Measurements from ENCODE around the gene ROS1.
A peak's percentile ranks its signal among the peaks of the same experiment; 100 is the strongest.

The ROS1 gene

DNA sequence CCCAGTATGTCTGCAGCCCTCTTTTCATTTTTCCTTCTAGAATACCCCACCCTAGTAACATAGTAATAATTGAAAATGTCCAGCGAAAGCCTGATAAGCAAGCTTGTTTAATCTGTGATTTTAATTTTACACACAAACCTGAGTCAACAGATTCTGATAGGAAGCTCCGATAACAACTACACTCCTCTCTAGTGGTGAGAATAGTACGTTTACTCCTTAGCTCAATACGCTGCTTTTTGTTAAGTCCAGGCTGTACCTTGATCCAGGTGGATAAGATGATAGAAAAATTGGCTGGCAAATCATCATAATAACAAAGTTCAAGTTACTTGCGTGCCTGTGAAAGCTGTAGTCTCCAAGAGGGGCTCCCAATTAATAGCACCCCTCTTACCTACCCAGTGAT, 31.3 kb upstream of the ROS1 start:
- no peak overlapping the region for H2AK5ac ChIP-seq (ENCODE audit: low read length)
- H2BK15ac ChIP-seq (replicated peaks; ENCODE audit: low read depth), result no peak overlapping the region
- no peak overlapping the region for H3K4me2 ChIP-seq (ENCODE audit: low read length)
- no peak overlapping the region for H2BK120ac ChIP-seq (ENCODE audit: low read depth, low read length)
- H3K4me1 ChIP-seq (ENCODE audit: control insufficient read depth, low read depth, low read length), result no peaks in the 10 kb centered on the region
- no peak overlapping the region for H2BK5ac ChIP-seq (ENCODE audit: low read length)
- no peaks in the 10 kb centered on the region for H3K27me3 ChIP-seq (ENCODE audit: insufficient read depth, low read length, poor library complexity)
- DNase-seq, result no peak
- H3K79me2 ChIP-seq (ENCODE audit: control insufficient read depth, insufficient read depth, low read length), result no peaks in the 10 kb centered on the region
- H3K56ac ChIP-seq (ENCODE audit: low read length), result no peak overlapping the region
- no peak overlapping the region for H4K8ac ChIP-seq (ENCODE audit: low read depth, low read length)
- H3K36me3 ChIP-seq (ENCODE audit: control insufficient read depth, insufficient read depth, low read length), result no peaks in the 10 kb centered on the region
- H3K9ac ChIP-seq (ENCODE audit: low read length), result no peak overlapping the region
- no peak overlapping the region for H4K5ac ChIP-seq (ENCODE audit: low read length)
- no peak overlapping the region for H3K18ac ChIP-seq (ENCODE audit: low read length)
- H3K4me3 ChIP-seq (ENCODE audit: low read length), result no peak overlapping the region
- H3K27ac ChIP-seq (ENCODE audit: low read depth, low read length), result no peak overlapping the region
- H3K23ac ChIP-seq (ENCODE audit: low read length), result no peak overlapping the region
- H3K79me1 ChIP-seq (ENCODE audit: low read length), result no peaks in the 10 kb centered on the region
- no CpG with 5 or more reads among the region's 5 CpGs for WGBS (ENCODE audit: extremely low coverage, insufficient coverage, low lambda C conversion rate)
- H3K4ac ChIP-seq (ENCODE audit: low read depth, low read length), result no peak overlapping the region

DNA sequence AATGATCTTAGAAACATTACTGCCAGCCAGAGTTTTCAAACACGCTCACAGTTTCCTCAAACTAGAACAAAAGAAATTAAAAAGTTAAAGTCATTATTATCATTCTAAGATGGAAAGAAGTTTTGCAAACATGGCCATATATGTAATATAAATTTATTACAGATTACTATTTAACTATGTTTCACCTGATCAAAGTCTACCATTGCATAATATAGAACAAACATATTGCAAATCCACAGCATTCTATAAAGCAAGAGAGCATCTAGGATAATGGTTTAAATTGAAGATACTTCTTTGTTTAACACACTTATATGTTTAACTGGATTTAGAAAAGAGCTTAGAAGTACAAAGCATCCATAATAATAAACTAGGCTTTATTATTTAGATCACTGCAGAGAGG, 30.5 kb upstream of the ROS1 start:
- no peak overlapping the region for H3K4me2 ChIP-seq (ENCODE audit: low read length)
- H3K23ac ChIP-seq (ENCODE audit: low read length), result no peak overlapping the region
- H3K18ac ChIP-seq (ENCODE audit: low read length), result no peak overlapping the region
- H4K8ac ChIP-seq (ENCODE audit: low read depth, low read length), result no peak overlapping the region
- H3K4me1 ChIP-seq (ENCODE audit: control insufficient read depth, low read depth, low read length), result no peaks in the 10 kb centered on the region
- no peak overlapping the region for H3K27ac ChIP-seq (ENCODE audit: low read depth, low read length)
- no peaks in the 10 kb centered on the region for H3K79me2 ChIP-seq (ENCODE audit: control insufficient read depth, insufficient read depth, low read length)
- H3K36me3 ChIP-seq (ENCODE audit: control insufficient read depth, insufficient read depth, low read length), result no peaks in the 10 kb centered on the region
- no peaks in the 10 kb centered on the region for H3K79me1 ChIP-seq (ENCODE audit: low read length)
- no peaks in the 10 kb centered on the region for H3K27me3 ChIP-seq (ENCODE audit: insufficient read depth, low read length, poor library complexity)
- H4K5ac ChIP-seq (ENCODE audit: low read length), result no peak overlapping the region
- H2BK120ac ChIP-seq (ENCODE audit: low read depth, low read length), result no peak overlapping the region
- DNase-seq, result no peak
- H3K9ac ChIP-seq (ENCODE audit: low read length), result no peak overlapping the region
- no peak overlapping the region for H3K56ac ChIP-seq (ENCODE audit: low read length)
- WGBS (ENCODE audit: extremely low coverage, insufficient coverage, low lambda C conversion rate), result no CpG with 5 or more reads among the region's 1 CpG
- H2BK5ac ChIP-seq (ENCODE audit: low read length), result no peak overlapping the region
- no peak overlapping the region for H2AK5ac ChIP-seq (ENCODE audit: low read length)
- H2BK15ac ChIP-seq (replicated peaks; ENCODE audit: low read depth), result no peak overlapping the region
- no peak overlapping the region for H3K4ac ChIP-seq (ENCODE audit: low read depth, low read length)
- no peak overlapping the region for H3K4me3 ChIP-seq (ENCODE audit: low read length)

DNA sequence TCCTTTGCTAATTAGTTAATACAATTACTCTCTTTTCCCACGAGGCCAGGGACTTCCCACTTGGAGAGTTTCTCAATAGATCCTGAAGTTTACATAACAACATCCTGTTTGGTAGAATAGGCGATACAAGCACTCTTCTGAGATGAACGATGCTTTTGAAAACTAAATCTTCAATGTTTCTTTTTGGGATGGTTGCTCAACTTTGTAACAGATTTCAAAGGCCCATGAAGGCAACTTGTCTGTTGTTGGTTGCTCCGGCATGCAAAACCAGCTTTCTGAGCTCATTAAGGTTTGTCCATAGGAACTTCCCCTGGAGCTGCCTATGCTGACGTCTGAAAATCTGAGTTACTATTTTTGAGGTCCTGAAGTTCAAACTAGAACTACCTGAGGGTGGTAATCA, 25.9 kb upstream of the ROS1 start:
- Histone ChIP-seq H2AK5ac (ENCODE audit: low read length) (no peak overlapping the region), H3K4me3 (ENCODE audit: low read length) (no peak overlapping the region), H3K4ac (ENCODE audit: low read depth, low read length) (no peak overlapping the region), H3K56ac (ENCODE audit: low read length) (no peak overlapping the region), H2BK120ac (ENCODE audit: low read depth, low read length) (no peak overlapping the region), H3K4me2 (ENCODE audit: low read length) (no peak overlapping the region), H3K4me1 (ENCODE audit: control insufficient read depth, low read depth, low read length) (no peaks in the 10 kb centered on the region), H4K5ac (ENCODE audit: low read length) (no peak overlapping the region), H3K23ac (ENCODE audit: low read length) (no peak overlapping the region), H3K36me3 (ENCODE audit: control insufficient read depth, insufficient read depth, low read length) (no peaks in the 10 kb centered on the region), H3K9ac (ENCODE audit: low read length) (no peak overlapping the region), H3K79me1 (ENCODE audit: low read length) (no peaks in the 10 kb centered on the region), H3K27ac (ENCODE audit: low read depth, low read length) (no peak overlapping the region), H2BK5ac (ENCODE audit: low read length) (no peak overlapping the region), H3K27me3 (ENCODE audit: insufficient read depth, low read length, poor library complexity) (no peaks in the 10 kb centered on the region), H4K8ac (ENCODE audit: low read depth, low read length) (no peak overlapping the region), H2BK15ac (replicated peaks; ENCODE audit: low read depth) (no peak overlapping the region), H3K79me2 (ENCODE audit: control insufficient read depth, insufficient read depth, low read length) (no peaks in the 10 kb centered on the region), H3K18ac (ENCODE audit: low read length) (peak overlapping the region; percentile 51)
- no CpG with 5 or more reads among the region's 5 CpGs for WGBS (ENCODE audit: extremely low coverage, insufficient coverage, low lambda C conversion rate)
- DNase-seq, result peak; percentile 3

DNA sequence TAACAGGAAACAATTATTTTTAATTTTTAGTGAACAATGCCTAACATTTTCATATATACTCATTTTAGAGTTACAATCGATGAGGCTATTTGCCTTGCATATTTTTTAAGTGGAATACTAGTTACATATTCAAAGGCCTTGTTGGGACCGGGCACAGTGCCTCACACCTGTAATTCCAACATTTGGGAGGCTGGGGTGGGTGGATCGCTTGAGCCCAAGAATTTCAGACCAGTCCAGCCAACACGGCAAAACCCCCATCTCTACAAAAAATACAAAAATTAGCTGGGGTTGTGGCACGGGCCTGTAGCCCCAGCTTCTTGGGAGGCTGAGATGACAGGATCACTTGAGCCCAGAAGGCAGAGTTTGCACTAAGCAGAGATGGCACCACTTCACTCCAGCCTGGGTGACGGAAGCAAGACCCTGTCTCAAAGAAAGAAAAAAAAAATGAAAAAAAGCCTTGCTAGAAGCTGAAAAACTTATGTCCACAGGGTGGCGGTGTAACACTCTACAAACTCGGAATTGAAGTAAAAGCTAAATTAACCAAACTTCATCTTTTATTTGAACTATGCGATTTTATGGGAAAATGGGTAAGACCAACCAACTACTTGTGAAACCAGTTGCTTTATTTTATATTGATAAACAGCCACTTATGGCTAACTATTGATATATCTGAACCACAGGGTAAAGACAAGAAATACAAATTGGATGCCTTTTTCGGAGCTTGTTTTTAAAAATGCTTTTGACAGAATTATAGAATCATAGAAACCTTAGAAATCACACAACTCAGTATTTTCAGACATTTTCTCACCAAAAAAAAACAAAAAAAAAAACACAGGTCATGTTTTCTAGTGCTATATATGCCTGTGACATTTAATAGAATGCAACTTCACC, 24.1 kb upstream of the ROS1 start:
- H3K9ac ChIP-seq (ENCODE audit: low read length), result no peak overlapping the region
- H3K56ac ChIP-seq (ENCODE audit: low read length), result no peak overlapping the region
- no peak overlapping the region for H4K8ac ChIP-seq (ENCODE audit: low read depth, low read length)
- no peak overlapping the region for H3K4me3 ChIP-seq (ENCODE audit: low read length)
- H2BK15ac ChIP-seq (replicated peaks; ENCODE audit: low read depth), result no peak overlapping the region
- no peak overlapping the region for H2AK5ac ChIP-seq (ENCODE audit: low read length)
- no peak overlapping the region for H3K18ac ChIP-seq (ENCODE audit: low read length)
- H3K79me2 ChIP-seq (ENCODE audit: control insufficient read depth, insufficient read depth, low read length), result no peaks in the 10 kb centered on the region
- no peak overlapping the region for H2BK120ac ChIP-seq (ENCODE audit: low read depth, low read length)
- H2BK5ac ChIP-seq (ENCODE audit: low read length), result no peak overlapping the region
- no peak overlapping the region for H3K23ac ChIP-seq (ENCODE audit: low read length)
- peak; percentile 77 for DNase-seq
- H4K5ac ChIP-seq (ENCODE audit: low read length), result no peak overlapping the region
- no CpG with 5 or more reads among the region's 10 CpGs for WGBS (ENCODE audit: extremely low coverage, insufficient coverage, low lambda C conversion rate)
- no peaks in the 10 kb centered on the region for H3K27me3 ChIP-seq (ENCODE audit: insufficient read depth, low read length, poor library complexity)
- H3K4me1 ChIP-seq (ENCODE audit: control insufficient read depth, low read depth, low read length), result no peaks in the 10 kb centered on the region
- H3K4ac ChIP-seq (ENCODE audit: low read depth, low read length), result no peak overlapping the region
- H3K79me1 ChIP-seq (ENCODE audit: low read length), result no peaks in the 10 kb centered on the region
- no peaks in the 10 kb centered on the region for H3K36me3 ChIP-seq (ENCODE audit: control insufficient read depth, insufficient read depth, low read length)
- no peak overlapping the region for H3K27ac ChIP-seq (ENCODE audit: low read depth, low read length)
- H3K4me2 ChIP-seq (ENCODE audit: low read length), result no peak overlapping the region

DNA sequence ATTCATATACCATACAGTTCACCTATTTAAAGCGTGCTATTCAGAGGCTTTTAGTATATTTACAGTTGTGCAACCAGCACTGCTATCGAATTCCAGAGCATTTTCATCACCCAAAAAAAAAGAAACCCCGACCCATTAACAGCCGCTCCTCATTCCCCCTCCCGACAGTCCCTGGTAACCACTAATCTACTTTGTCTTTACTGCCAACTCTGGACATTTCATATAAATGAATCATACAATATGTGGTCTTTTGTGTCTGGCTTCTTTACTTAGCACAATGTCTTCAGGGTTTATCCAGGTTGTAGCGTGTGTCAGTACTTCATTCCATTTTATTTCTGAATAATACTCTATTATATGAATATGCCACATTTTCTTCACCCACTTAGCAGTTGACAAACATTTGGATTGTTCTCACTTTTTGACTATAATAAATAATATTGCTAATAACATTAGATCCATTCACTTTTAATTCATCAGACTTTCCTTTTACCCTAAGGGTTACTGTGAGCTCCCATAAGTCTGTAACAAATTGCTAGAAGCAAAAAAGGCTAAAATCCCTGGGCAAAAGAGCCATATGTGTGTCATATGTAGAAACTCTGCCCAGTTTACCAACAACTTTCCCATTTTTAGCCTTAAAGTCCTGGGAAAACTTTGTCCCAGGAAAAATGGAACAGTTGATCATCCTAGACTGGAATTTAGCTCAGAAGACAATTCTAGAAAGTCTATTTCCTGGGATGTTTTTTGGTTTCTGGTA, 23.2 kb upstream of the ROS1 start:
- Histone ChIP-seq H4K5ac (ENCODE audit: low read length) (no peak overlapping the region), H3K79me1 (ENCODE audit: low read length) (no peaks in the 10 kb centered on the region), H3K36me3 (ENCODE audit: control insufficient read depth, insufficient read depth, low read length) (no peaks in the 10 kb centered on the region), H3K79me2 (ENCODE audit: control insufficient read depth, insufficient read depth, low read length) (no peaks in the 10 kb centered on the region), H3K9ac (ENCODE audit: low read length) (no peak overlapping the region), H3K23ac (ENCODE audit: low read length) (no peak overlapping the region), H3K56ac (ENCODE audit: low read length) (no peak overlapping the region), H4K8ac (ENCODE audit: low read depth, low read length) (no peak overlapping the region), H3K4me3 (ENCODE audit: low read length) (no peak overlapping the region), H3K27ac (ENCODE audit: low read depth, low read length) (no peak overlapping the region), H2BK15ac (replicated peaks; ENCODE audit: low read depth) (no peak overlapping the region), H2AK5ac (ENCODE audit: low read length) (no peak overlapping the region), H3K4ac (ENCODE audit: low read depth, low read length) (no peak overlapping the region), H2BK5ac (ENCODE audit: low read length) (no peak overlapping the region), H3K18ac (ENCODE audit: low read length) (peak overlapping the region; percentile 39), H3K27me3 (ENCODE audit: insufficient read depth, low read length, poor library complexity) (no peaks in the 10 kb centered on the region), H3K4me1 (ENCODE audit: control insufficient read depth, low read depth, low read length) (no peaks in the 10 kb centered on the region), H3K4me2 (ENCODE audit: low read length) (no peak overlapping the region), H2BK120ac (ENCODE audit: low read depth, low read length) (no peak overlapping the region)
- DNase-seq, result no peak
- no CpG with 5 or more reads among the region's 6 CpGs for WGBS (ENCODE audit: extremely low coverage, insufficient coverage, low lambda C conversion rate)
